Vagina (tissue), 2 donors: Measurements from ENCODE around the gene WNT4.

Experiments
- CTCF ChIP-seq, 3 experiments: fragments of 450-650 bp in 2 of 3; fragments of 200-600 bp in 1 of 3; sonication (generic) in 1 of 3; IDR thresholded peaks; one replicate each; pipeline ENCODE4 v1.5.1; 2017 to 2019; ENCODE audit warnings: antibody characterized with exemption in 3 of 3, mild to moderate bottlenecking in 2 of 3, moderate library complexity in 2 of 3
- POLR2AphosphoS5 ChIP-seq, 2 donors: sonication (generic); formaldehyde crosslinking; IDR thresholded peaks; one replicate each; pipeline ENCODE4 v1.9.0; 2017; ENCODE audit warnings: antibody characterized with exemption in 2 of 2, mild to moderate bottlenecking in 2 of 2, low read depth in 1 of 2; ENCODE audit not compliant: insufficient read depth in 1 of 2

- no peak for TF ChIP-seq POLR2AphosphoS5 (IDR thresholded peaks at IDR 0.05; ENCODE audit: insufficient read depth in 1 of 2, low read depth in 1 of 2)
- TF ChIP-seq CTCF (IDR thresholded peaks at IDR 0.05) = no peak
Measured at GRCh38 chr1:22111115-22111514, 31.8 kb downstream of the WNT4 start.
